NCI-H526 treated with DMSO at 0.1 percent for 48 hours (cell line): ENCODE measurements around the gene HECTD2.
"Not testable (repeated sequence)": the region's sequence is repeated elsewhere in the genome, so short reads cannot be mapped to it uniquely, and the experiment has no call there.

Experiments used
- DNase-seq: peaks from one replicate; lab custom pipeline; 2025; lab: John Stamatoyannopoulos, UW

Gene HECTD2

DNA sequence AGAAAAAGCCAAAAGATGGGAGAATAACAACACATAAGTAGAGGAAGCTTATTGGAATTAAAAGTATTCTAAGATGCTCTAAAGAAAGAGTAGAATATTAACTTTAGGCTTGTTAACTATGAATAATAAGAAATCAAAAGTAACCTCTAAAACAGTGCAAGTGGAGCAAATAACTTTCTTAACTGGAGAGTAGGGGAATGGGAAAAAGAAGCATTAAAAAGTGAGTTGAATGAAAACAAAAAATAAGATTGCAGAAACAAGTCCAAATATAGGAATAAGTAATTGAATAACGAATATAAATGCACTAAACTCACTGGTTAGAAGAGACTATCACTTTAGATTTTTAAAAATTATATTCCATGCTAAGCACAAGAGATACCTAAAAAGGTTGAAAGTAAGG, 63.9 kb downstream of the HECTD2 start:
- DNase-seq: no peak

- no peak for DNase-seq
These were observed 67.1 kb downstream of the HECTD2 start for GRCh38 chr10:91477236-91477635.

- no peak for DNase-seq
These were observed 69.4 kb downstream of the HECTD2 start for GRCh38 chr10:91479583-91479982.

DNA sequence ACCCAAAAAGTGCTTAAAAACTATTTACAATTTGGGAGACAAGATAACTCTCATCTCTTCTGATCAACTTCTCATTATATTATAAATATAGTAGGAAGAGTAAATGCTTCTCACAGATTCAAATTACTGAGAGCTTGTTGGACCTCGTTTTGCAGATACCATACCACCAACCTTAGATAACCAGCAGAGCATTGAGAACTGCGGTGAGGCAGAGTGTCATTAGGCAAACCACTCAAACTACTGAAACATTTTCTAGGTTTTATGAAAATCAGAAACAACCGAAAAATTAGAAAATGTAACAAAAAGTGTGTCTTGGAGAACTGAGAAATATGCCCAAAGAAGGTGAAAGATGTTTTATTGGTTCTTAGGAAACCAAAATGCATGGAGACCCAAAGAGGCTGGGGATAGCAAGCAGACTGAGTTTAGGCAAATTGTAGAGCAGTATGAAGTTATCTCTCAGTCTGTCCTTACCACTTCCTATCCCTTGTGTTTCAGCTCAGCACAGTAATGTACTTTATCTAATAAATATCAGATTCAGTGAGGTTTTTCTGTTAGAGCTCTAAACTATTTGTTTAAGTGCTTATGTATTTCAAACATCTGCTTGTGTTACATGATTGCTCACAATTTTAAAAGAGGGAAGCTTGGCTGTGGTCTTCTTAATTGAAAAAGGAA, 77.9 kb downstream of the HECTD2 start:
- no peak for DNase-seq

GRCh38 chr10:91493313-91493712, 83.2 kb downstream of the HECTD2 start:
- no peak for DNase-seq

- no peak for DNase-seq
These were observed 85.3 kb downstream of the HECTD2 start for GRCh38 chr10:91495402-91495801.

DNA sequence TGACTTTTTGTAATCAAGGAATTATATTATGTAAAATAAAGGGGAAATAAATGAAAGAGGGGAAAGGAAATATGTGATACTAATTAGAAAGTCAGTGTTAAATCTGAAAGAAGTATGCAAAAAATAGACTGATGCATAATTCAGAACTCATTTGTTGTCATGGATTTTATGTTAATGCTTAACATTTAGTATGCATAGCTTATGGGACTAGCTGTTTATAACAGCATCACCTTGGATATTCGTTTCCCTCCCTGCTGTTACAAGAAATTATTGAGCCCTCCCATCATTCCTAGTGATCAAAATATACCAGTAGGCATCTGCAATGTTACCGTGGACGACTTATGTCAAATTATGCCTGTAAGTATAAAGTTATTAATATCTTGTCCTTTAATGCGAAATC, 85.9 kb downstream of the HECTD2 start:
- DNase-seq: no peak

- no peak for DNase-seq
These were observed 101.6 kb downstream of the HECTD2 start for GRCh38 chr10:91511549-91512330.

DNA sequence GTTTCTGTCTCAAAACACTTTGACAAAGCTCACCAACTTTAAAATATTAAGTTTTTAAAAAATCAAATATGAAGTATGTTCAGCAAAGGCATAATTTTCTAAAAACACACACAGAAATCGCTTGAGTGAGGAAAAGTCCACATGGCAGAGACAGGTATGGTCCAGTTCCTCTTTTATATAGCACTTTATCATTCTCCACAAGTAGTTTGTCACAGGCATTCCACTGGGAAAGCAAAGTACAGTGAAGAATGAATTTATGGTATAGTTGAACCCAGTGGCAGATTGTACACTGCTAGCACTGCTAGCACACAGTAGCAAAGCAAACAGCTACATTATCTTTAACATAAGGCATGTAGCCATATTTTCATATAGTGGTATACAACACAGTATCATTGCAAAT, 102.3 kb downstream of the HECTD2 start:
- no peak for DNase-seq

- no peak for DNase-seq
These were observed 103.7 kb downstream of the HECTD2 start for GRCh38 chr10:91513598-91514424.

- no peak for DNase-seq
These were observed 104.6 kb downstream of the HECTD2 start for GRCh38 chr10:91514787-91515186.

GRCh38 chr10:91517394-91517793, 107.2 kb downstream of the HECTD2 start:
- no peak for DNase-seq

DNA sequence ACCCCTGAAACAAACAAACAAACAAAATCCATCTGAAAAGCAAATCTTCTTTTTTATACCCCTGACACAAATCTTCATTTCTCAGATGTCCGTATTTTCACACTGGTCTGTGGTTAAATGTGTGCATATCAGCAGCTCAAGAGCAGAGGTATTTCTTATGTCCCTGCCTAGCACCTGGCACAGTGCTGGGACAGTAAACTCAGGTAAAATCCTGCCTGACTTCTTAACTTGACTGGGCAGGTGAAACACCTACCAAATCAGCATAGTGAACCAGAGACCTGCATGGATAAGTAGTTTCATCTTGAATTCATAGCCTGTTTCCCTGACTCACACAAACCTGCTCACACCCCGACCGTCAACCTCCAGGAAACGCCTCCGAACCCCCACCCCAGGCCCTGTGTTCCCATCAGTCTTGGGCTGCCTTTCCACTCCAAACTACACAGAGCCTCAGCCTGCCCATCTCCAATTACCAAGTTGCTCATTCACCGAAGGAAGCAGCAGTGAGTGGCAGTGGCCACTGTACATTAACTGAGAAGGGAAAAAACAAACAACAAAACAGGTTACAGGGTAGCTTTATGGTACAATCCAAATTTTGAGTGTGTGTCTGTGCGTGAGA, 109.9 kb downstream of the HECTD2 start:
- DNase-seq: no peak

DNA sequence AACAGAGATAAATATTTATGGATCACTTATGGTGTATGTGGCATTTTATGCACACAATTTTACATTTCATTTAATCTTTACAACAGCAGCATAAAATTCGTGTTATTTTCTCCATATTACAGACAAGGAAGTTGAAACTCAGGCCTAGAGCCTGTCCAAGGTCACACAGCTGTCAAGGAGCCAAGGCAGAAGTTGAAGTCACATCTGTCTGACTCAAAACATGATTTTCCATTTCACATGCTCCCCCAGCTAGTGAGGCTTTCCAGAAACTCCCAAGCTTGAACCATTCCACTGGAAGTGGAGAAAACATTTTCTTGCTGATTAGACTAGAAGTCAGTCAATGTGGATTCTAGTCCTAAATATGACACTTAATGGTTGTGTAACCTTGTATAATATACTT, 110.5 kb downstream of the HECTD2 start:
- no peak for DNase-seq

- DNase-seq: no peak
These were observed 111.3 kb downstream of the HECTD2 start for GRCh38 chr10:91521439-91521838.

GRCh38 chr10:91525896-91526712, 116.0 kb downstream of the HECTD2 start:
- no peak for DNase-seq

DNA sequence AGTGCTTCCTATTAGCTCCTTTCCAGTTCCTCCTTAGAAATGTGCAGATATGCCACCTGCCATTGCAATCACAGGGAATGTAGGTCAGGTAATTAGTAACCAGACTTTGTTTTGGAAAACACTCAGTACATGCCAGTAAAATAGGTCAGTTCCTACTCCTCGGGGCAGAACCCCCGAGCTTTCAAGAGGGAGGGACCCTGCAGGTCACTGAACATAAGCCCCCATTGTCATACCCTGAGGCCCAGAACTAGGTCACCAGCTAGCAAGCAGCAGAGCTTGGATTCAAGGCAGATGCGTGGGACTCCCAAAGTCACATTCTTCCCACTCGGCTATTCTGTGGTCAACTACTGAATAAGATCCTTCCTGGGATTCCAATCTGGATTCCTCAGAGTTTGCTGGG, 117.9 kb downstream of the HECTD2 start:
- DNase-seq: no peak

GRCh38 chr10:91528768-91529167, 118.6 kb downstream of the HECTD2 start:
- no peak for DNase-seq

DNA sequence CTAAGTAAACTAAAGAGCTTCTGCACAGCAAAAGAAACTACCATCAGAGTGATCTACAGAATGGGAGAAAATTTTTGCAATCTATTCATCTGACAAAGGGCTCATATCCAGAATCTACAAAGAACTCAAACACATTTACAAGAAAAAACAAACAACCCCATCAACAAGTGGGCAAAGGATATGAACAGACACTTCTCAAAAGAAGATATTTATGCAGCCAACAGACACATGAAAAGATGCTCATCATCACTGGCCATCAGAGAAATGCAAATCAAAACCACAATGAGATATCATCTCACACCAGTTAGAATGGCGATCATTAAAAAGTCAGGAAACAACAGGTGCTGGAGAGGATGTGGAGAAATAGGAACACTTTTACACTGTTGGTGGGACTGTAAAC, 124.6 kb downstream of the HECTD2 start:
- DNase-seq: not testable (repeated sequence)

- no peak for DNase-seq
These were observed 126.0 kb downstream of the HECTD2 start for GRCh38 chr10:91536111-91536510.

GRCh38 chr10:91536733-91537132, 126.6 kb downstream of the HECTD2 start:
- DNase-seq: no peak
